Retinal pigment epithelial cell (primary cell): ENCODE results near the gene MIEF1.

ENCODE experiments used
- DNase-seq: peaks from one replicate; pipeline ENCODE4 v3.0.0-alpha.2; 2010; ENCODE audit warnings: low read depth
- H3K4me3 ChIP-seq: 2 replicates; pipeline ENCODE4 v1.5.1; 2011; ENCODE audit warnings: mild to moderate bottlenecking, low read length, control low read depth, moderate library complexity
- TF ChIP-seq, protein P1 (sequence below): conservative IDR thresholded peaks from 2 replicates; pipeline ENCODE4 v1.5.1; 2011; ENCODE audit warnings: low read depth, low read length, control low read depth, inconsistent platforms

The MIEF1 gene

GRCh38 chr22:39537975-39538374 is 35.9 kb downstream of the MIEF1 start:
- TF ChIP-seq, protein P1, sequence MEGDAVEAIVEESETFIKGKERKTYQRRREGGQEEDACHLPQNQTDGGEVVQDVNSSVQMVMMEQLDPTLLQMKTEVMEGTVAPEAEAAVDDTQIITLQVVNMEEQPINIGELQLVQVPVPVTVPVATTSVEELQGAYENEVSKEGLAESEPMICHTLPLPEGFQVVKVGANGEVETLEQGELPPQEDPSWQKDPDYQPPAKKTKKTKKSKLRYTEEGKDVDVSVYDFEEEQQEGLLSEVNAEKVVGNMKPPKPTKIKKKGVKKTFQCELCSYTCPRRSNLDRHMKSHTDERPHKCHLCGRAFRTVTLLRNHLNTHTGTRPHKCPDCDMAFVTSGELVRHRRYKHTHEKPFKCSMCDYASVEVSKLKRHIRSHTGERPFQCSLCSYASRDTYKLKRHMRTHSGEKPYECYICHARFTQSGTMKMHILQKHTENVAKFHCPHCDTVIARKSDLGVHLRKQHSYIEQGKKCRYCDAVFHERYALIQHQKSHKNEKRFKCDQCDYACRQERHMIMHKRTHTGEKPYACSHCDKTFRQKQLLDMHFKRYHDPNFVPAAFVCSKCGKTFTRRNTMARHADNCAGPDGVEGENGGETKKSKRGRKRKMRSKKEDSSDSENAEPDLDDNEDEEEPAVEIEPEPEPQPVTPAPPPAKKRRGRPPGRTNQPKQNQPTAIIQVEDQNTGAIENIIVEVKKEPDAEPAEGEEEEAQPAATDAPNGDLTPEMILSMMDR, result no peak
- H3K4me3 ChIP-seq, result no peak overlapping the region
- no peak for DNase-seq

DNA sequence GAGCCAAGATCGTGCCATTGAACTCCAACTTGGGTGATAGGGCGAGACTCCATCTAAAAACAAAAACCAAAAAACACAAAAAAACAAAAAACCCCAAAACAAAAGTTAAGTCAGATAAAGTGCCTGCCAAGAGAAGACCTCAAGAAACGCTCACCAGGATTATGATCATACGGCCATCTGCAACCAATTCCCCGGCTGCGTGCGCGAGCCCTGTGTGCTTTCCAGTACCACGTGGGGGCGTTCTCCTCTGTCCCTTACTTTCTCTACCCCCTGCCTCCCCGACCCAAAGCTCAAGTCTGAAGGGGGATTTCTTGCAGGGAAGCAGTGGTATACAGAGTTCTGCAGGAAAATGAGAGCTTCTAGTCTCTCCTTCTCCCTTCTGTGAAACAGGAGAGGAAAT is 41.0 kb downstream of the MIEF1 start:
- DNase-seq, result no peak
- TF ChIP-seq, protein P1, result peak; percentile 67

GRCh38 chr22:39545386-39546365 is 43.6 kb downstream of the MIEF1 start:
- DNase-seq, result no peak
- TF ChIP-seq, protein P1, result no peak
- H3K4me3 ChIP-seq, result no peak overlapping the region

More for the DNA sequence above, 41.0 kb downstream of the MIEF1 start:
- H3K4me3 ChIP-seq, result no peak overlapping the region

- H3K4me3 ChIP-seq, result no peak overlapping the region
- DNase-seq, result no peak
- TF ChIP-seq, protein P1, result no peak
Observed at GRCh38 chr22:39546889-39547586, 44.9 kb downstream of the MIEF1 start.

- TF ChIP-seq, protein P1, result no peak
- no peak overlapping the region for H3K4me3 ChIP-seq
Observed at GRCh38 chr22:39547587-39547947, 45.5 kb downstream of the MIEF1 start.

DNA sequence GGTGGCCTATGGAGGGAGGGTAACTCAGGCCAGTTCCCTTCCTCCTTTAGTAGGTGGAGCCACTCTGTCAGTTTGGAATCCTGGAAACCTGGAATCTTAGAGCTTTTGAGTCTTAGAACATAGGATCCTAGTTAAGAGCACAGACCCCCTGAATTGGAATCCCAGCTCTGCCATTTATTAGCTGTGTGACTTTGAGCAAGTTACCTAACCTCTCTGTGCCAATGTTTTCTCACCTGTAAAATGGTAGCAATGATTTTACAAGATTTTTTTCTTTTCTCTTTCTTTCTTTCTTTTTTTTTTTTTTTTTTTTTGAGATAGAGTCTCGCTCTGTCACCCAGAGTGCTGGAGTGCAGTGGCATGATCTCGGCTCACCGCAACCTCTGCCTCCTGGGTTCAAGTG is 51.3 kb downstream of the MIEF1 start:
- H3K4me3 ChIP-seq, result no peak overlapping the region
- TF ChIP-seq, protein P1, result no peak
- DNase-seq, result no peak

More at GRCh38 chr22:39547587-39547947, 45.5 kb downstream of the MIEF1 start:
- no peak for DNase-seq
